HepG2 (cell line): Measurements from ENCODE around the gene RYR2. TPM values are rescaled to one million over a fixed set of nuclear protein-coding genes. Genes with fewer than 3 reads are reported as not detected.

Experiments used
- ATAC-seq: fragments of 200-7000 bp; cut with Tn5 transposase; 3 replicates; pipeline ENCODE4 v1.9.1; 2020; ENCODE audit warnings: mild to moderate bottlenecking, moderate library complexity
- BruUV-seq: library from RNA; stranded (reverse); fragments of 400-500 nt; replicated peaks from 2 replicates; lab custom pipeline; 2021; lab: Mats Ljungman, UMichigan
- CTCF ChIA-PET: fragments of 300-600 bp; formaldehyde crosslinking; extraction: SDS; loops from one replicate; lab custom pipeline; 2021; ENCODE audit warnings: low total read pairs, inconsistent platforms, low intra/inter-chr PET ratio; lab: Yijun Ruan, JAX
- POLR2A ChIA-PET: fragments of 350-600 bp; sonication (Branson Sonifier 250); formaldehyde crosslinking; loops from one replicate; lab custom pipeline; 2020; ENCODE audit warnings: antibody characterized with exemption, inconsistent platforms; lab: Yijun Ruan, JAX
- DNase-seq: peaks from one replicate; pipeline ENCODE4 v3.0.0-alpha.2; 2015; ENCODE audit warnings: low spot score
- FAIRE-seq: peaks from 3 replicates; lab custom pipeline; 2011; peaks lifted over from hg19 to GRCh38; lab: Jason Lieb, UNC
- H2AFZ ChIP-seq: one replicate; pipeline ENCODE4 v1.6.1; 2011; ENCODE audit warnings: low read length, inconsistent platforms
- H3K27ac ChIP-seq: fragments of 300-600 bp; 3 replicates; pipeline ENCODE4 v1.8.0; 2011; ENCODE audit warnings: mixed run types, mild to moderate bottlenecking, mixed read lengths, low read length, inconsistent platforms; ENCODE audit not compliant: insufficient read depth; ENCODE audit errors: extremely low read length
- H3K27me3 ChIP-seq, 2 experiments: fragments of 200-600 bp in 1 of 2; 2 replicates in 1 of 2; 3 replicates in 1 of 2; pipeline versions ENCODE4 v1.6.0 to v1.8.0; 2011; ENCODE audit warnings: low read length in 2 of 2, mild to moderate bottlenecking in 2 of 2, moderate library complexity in 2 of 2, inconsistent platforms in 1 of 2; ENCODE audit not compliant: insufficient read depth in 2 of 2, control insufficient read depth in 1 of 2
- H3K36me3 ChIP-seq, 2 experiments: fragments of 200-600 bp in 1 of 2; replicated peaks in 1 of 2; 2 replicates in 1 of 2; 3 replicates in 1 of 2; pipeline versions ENCODE4 v1.5.1 to v1.8.0; 2011; ENCODE audit warnings: low read length in 2 of 2, inconsistent platforms in 1 of 2; ENCODE audit not compliant: insufficient read depth in 2 of 2, control insufficient read depth in 1 of 2
- H3K4me1 ChIP-seq: 2 replicates; pipeline ENCODE4 v1.5.1; 2012; ENCODE audit warnings: low read length, inconsistent platforms; ENCODE audit not compliant: insufficient read depth
- H3K4me2 ChIP-seq: 2 replicates; pipeline ENCODE4 v1.6.0; 2011; ENCODE audit warnings: low read depth, low read length, inconsistent platforms
- H3K4me3 ChIP-seq, 3 experiments: fragments of 200-600 bp in 1 of 3; sonication (generic), shearing (Covaris generic) in 1 of 3; replicated peaks in 1 of 3; 2 replicates each; pipeline ENCODE4 v1.5.1; 2011 to 2016; ENCODE audit warnings: low read length in 3 of 3, inconsistent platforms in 2 of 3, low read depth in 2 of 3, mild to moderate bottlenecking in 2 of 3, control low read depth in 1 of 3, mixed read lengths in 1 of 3; ENCODE audit not compliant: insufficient read depth in 1 of 3
- H3K79me2 ChIP-seq: one replicate; pipeline ENCODE4 v1.6.1; 2011; ENCODE audit warnings: low read length, inconsistent platforms; ENCODE audit not compliant: insufficient read depth
- H3K9ac ChIP-seq: 2 replicates; pipeline ENCODE4 v1.6.0; 2011; ENCODE audit warnings: mild to moderate bottlenecking, low read depth, low read length, inconsistent platforms; ENCODE audit not compliant: insufficient read depth
- H3K9me3 ChIP-seq: 2 replicates; pipeline ENCODE4 v1.5.1; 2012; ENCODE audit warnings: mild to moderate bottlenecking, low read length
- H4K20me1 ChIP-seq: 2 replicates; pipeline ENCODE4 v1.6.0; 2011; ENCODE audit warnings: inconsistent platforms, mild to moderate bottlenecking, low read length, moderate library complexity; ENCODE audit not compliant: insufficient read depth
- ARHGAP35 ChIP-seq: sonication (generic); formaldehyde crosslinking; IDR thresholded peaks from 2 replicates; pipeline ENCODE4 v1.9.0; 2022; ENCODE audit warnings: mild to moderate bottlenecking, inconsistent platforms, moderate library complexity, missing genetic modification reagents, borderline replicate concordance
- KMT2A ChIP-seq: sonication (generic); formaldehyde crosslinking; IDR thresholded peaks from 2 replicates; pipeline ENCODE4 v1.4.0; 2020; ENCODE audit warnings: missing genetic modification reagents
- SMAD1 ChIP-seq: sonication (generic); formaldehyde crosslinking; IDR thresholded peaks from 2 replicates; pipeline ENCODE4 v1.4.0; 2020; ENCODE audit warnings: missing genetic modification reagents, low read depth, mild to moderate bottlenecking, borderline replicate concordance
- ZFP37 ChIP-seq: sonication (generic); formaldehyde crosslinking; IDR thresholded peaks from 2 replicates; pipeline ENCODE4 v1.4.0; 2020; ENCODE audit warnings: missing genetic modification reagents, borderline replicate concordance
- WGBS: methylation state at CpG from one replicate; pipeline ENCODE4 v1.1.6; 2017; ENCODE audit warnings: low lambda C conversion rate; 5-methylcytosine and 5-hydroxymethylcytosine counted together
- in situ Hi-C: cut with HindIII; loops from 2 replicates; pipeline ENCODE4 v1.10.0; 2017; ENCODE audit warnings: low pct_unique_long_range_greater_than_20kb; ENCODE audit not compliant: extremely low pct_ligation_motif_present
- intact Hi-C: fragments of 100-400 bp; cut with micrococcal nuclease; formaldehyde crosslinking; loops from one replicate; pipeline ENCODE4 v1.10.0; 2022; ENCODE audit not compliant: unreplicated experiment
- polyA plus RNA-seq, 8 experiments: library from polyadenylated mRNA; depleted of rRNA in 3 of 8; stranded (reverse) in 7 of 8; unstranded in 1 of 8; fragments of >200 nt; fragmentation: Illumina TruSeq in 4 of 8; extraction: Trizol in 4 of 8; gene quantifications; 2 replicates each; pipeline versions ENCODE4 v1.2.1 to v1.2.3, GENCODE V29; 2011 to 2016; ENCODE audit warnings: low read depth in 4 of 8, missing spikeins in 1 of 8, mixed read lengths in 1 of 8; ENCODE audit not compliant: insufficient read depth in 1 of 8
- total RNA-seq, 5 experiments: library from RNA; depleted of rRNA; stranded (reverse); fragments of >200 nt; fragmentation: Illumina TruSeq; extraction: Trizol; gene quantifications; 2 replicates each; pipeline ENCODE4 v1.2.3, GENCODE V29; 2016; ENCODE audit warnings: low read depth in 1 of 5
- TF ChIP-seq, protein P1 (sequence below): sonication (generic); formaldehyde crosslinking; IDR thresholded peaks from 2 replicates; pipeline ENCODE4 v1.5.0; 2020; ENCODE audit warnings: mild to moderate bottlenecking, missing genetic modification reagents

RYR2 gene
- total and polyA plus RNA-seq, 2 of the 13 experiments (the other 11 are each of a cell fraction or from before 2014, with no cell fraction given): not detected

GRCh38 chr1:237670302-237670701, 628.3 kb downstream of the RYR2 start:
- FAIRE-seq (no peak), DNase-seq (no peak), ATAC-seq (no peak)
- Histone ChIP-seq H3K36me3 (no peaks in the 10 kb centered on the region), H4K20me1 (no peaks in the 10 kb centered on the region), H3K79me2 (no peaks in the 10 kb centered on the region), H3K4me2 (no peak overlapping the region), H2AFZ (no peak overlapping the region), H3K27ac (no peak overlapping the region), H3K4me3 (no peak overlapping the region), H3K27me3 (no peaks in the 10 kb centered on the region), H3K9me3 (no peaks in the 10 kb centered on the region), H3K9ac (no peak overlapping the region), H3K4me1 (no peaks in the 10 kb centered on the region)
- BruUV-seq: no TSS peak
- POLR2A ChIA-PET: no interaction called here
- TF ChIP-seq SMAD1 (CRISPR knock-in tag): no peak
- no peak for TF ChIP-seq ARHGAP35 (CRISPR knock-in tag)
- TF ChIP-seq ZFP37 (CRISPR knock-in tag): no peak
- TF ChIP-seq KMT2A: no peak
- CTCF ChIA-PET: no interaction called here
- in situ Hi-C loops (no loop called here), intact Hi-C loops (no loop called here)
- 0% methylated on average over 1 of the region's 1 CpG for WGBS

- no peaks in the 10 kb centered on the region for H3K4me1 ChIP-seq
- POLR2A ChIA-PET: no interaction called here
- FAIRE-seq (no peak), DNase-seq (no peak), ATAC-seq (no peak)
- TF ChIP-seq, protein P1, sequence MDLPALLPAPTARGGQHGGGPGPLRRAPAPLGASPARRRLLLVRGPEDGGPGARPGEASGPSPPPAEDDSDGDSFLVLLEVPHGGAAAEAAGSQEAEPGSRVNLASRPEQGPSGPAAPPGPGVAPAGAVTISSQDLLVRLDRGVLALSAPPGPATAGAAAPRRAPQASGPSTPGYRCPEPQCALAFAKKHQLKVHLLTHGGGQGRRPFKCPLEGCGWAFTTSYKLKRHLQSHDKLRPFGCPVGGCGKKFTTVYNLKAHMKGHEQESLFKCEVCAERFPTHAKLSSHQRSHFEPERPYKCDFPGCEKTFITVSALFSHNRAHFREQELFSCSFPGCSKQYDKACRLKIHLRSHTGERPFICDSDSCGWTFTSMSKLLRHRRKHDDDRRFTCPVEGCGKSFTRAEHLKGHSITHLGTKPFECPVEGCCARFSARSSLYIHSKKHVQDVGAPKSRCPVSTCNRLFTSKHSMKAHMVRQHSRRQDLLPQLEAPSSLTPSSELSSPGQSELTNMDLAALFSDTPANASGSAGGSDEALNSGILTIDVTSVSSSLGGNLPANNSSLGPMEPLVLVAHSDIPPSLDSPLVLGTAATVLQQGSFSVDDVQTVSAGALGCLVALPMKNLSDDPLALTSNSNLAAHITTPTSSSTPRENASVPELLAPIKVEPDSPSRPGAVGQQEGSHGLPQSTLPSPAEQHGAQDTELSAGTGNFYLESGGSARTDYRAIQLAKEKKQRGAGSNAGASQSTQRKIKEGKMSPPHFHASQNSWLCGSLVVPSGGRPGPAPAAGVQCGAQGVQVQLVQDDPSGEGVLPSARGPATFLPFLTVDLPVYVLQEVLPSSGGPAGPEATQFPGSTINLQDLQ (CRISPR knock-in tag): no peak
- H3K4me3 ChIP-seq: no peak overlapping the region
- H2AFZ ChIP-seq: no peak overlapping the region
- CTCF ChIA-PET: no interaction called here
- WGBS: 10% methylated on average over 4 of the region's 4 CpGs
- no peak overlapping the region for H3K27ac ChIP-seq
- no peak overlapping the region for H3K9ac ChIP-seq
- no peaks in the 10 kb centered on the region for H3K36me3 ChIP-seq
- intact Hi-C loops (no loop called here), in situ Hi-C loops (no loop called here)
- no peaks in the 10 kb centered on the region for H3K79me2 ChIP-seq
- H3K4me2 ChIP-seq: no peak overlapping the region
- BruUV-seq: no TSS peak
- no peaks in the 10 kb centered on the region for H3K27me3 ChIP-seq
- H3K9me3 ChIP-seq: no peaks in the 10 kb centered on the region
- H4K20me1 ChIP-seq: no peaks in the 10 kb centered on the region
These were observed 629.3 kb downstream of the RYR2 start for GRCh38 chr1:237671262-237671661.
